Stimulated activated CD4-positive, alpha-beta T cell treated with anti-CD3 and anti-CD28 coated beads, Interleukin-2, amount 100 ng/mL, for 4 hours (primary cell): ENCODE results near the gene PRM1.

Experiments used
- DNase-seq: peaks from one replicate; pipeline ENCODE4 v3.0.0-alpha.2; 2020; ENCODE audit warnings: low read depth

The PRM1 gene

GRCh38 chr16:11253995-11254912 is 26.9 kb downstream of the PRM1 start:
- no peak for DNase-seq

GRCh38 chr16:11253009-11253994 is 27.8 kb downstream of the PRM1 start:
- no peak for DNase-seq

- no peak for DNase-seq
Measured at GRCh38 chr16:11252482-11252931, 28.6 kb downstream of the PRM1 start.

GRCh38 chr16:11251525-11252481 is 29.3 kb downstream of the PRM1 start:
- DNase-seq, result peak; percentile 81

- no peak for DNase-seq
Measured at GRCh38 chr16:11250786-11251524, 30.2 kb downstream of the PRM1 start.

GRCh38 chr16:11250091-11250785 is 30.9 kb downstream of the PRM1 start:
- no peak for DNase-seq

- DNase-seq, result no peak
Measured at GRCh38 chr16:11249233-11250061, 31.7 kb downstream of the PRM1 start.

GRCh38 chr16:11248133-11248532 is 33.0 kb downstream of the PRM1 start:
- no peak for DNase-seq

GRCh38 chr16:11245988-11246387 is 35.1 kb downstream of the PRM1 start:
- no peak for DNase-seq

GRCh38 chr16:11245222-11245737 is 35.9 kb downstream of the PRM1 start:
- DNase-seq, result no peak

- DNase-seq, result no peak
Measured at GRCh38 chr16:11242658-11243057, 38.5 kb downstream of the PRM1 start.

- no peak for DNase-seq
Measured at GRCh38 chr16:11241480-11242204, 39.5 kb downstream of the PRM1 start.

GRCh38 chr16:11240636-11241473 is 40.3 kb downstream of the PRM1 start:
- DNase-seq, result no peak

- DNase-seq, result no peak
Measured at GRCh38 chr16:11239644-11240632, 41.2 kb downstream of the PRM1 start.

- no peak for DNase-seq
Measured at GRCh38 chr16:11238272-11239202, 42.6 kb downstream of the PRM1 start.
